IMR-90 (cell line): ENCODE measurements around the gene MRC2. TPM values are rescaled to one million over a fixed set of nuclear protein-coding genes. Genes with fewer than 3 reads are reported as not detected.

Experiments
- ATAC-seq: fragments of 200-7000 bp; cut with Tn5 transposase; 2 replicates; pipeline ENCODE4 v1.9.1; 2020; ENCODE audit warnings: low read depth, mild to moderate bottlenecking, moderate library complexity
- BruUV-seq: library from RNA; stranded (reverse); fragments of 400-500 nt; replicated peaks from 2 replicates; lab custom pipeline; 2021; lab: Mats Ljungman, UMichigan
- CTCF ChIA-PET: fragments of 300-600 bp; formaldehyde crosslinking; extraction: SDS; loops from one replicate; lab custom pipeline; 2021; ENCODE audit warnings: antibody characterized with exemption; lab: Yijun Ruan, JAX
- POLR2A ChIA-PET: fragments of 300-600 bp; sonication (Branson Sonifier 250); formaldehyde crosslinking; loops from one replicate; lab custom pipeline; 2022; ENCODE audit warnings: antibody characterized with exemption; ENCODE audit not compliant: unreplicated experiment; lab: Charles Lee
- DNase-seq: peaks from one replicate; pipeline ENCODE4 v3.0.0; 2013
- H2AFZ ChIP-seq: replicated peaks from 2 replicates; pipeline ENCODE3; 2013; ENCODE audit warnings: low read length, mild to moderate bottlenecking; ENCODE audit not compliant: poor library complexity
- H2AK5ac ChIP-seq: 2 replicates; pipeline ENCODE4 v1.6.1; 2013; ENCODE audit warnings: low read depth, low read length, inconsistent platforms
- H2AK9ac ChIP-seq: replicated peaks from 2 replicates; pipeline ENCODE3; 2013; ENCODE audit warnings: mild to moderate bottlenecking, low read depth, low read length, moderate library complexity; ENCODE audit not compliant: poor library complexity
- H2BK120ac ChIP-seq: 2 replicates; pipeline ENCODE4 v1.6.1; 2013; ENCODE audit warnings: low read depth, low read length, inconsistent platforms
- H2BK15ac ChIP-seq: 3 replicates; pipeline ENCODE4 v1.6.1; 2013; ENCODE audit warnings: low read depth, low read length, inconsistent platforms
- H2BK20ac ChIP-seq: 2 replicates; pipeline ENCODE4 v1.6.1; 2013; ENCODE audit warnings: low read depth, mild to moderate bottlenecking, inconsistent platforms, low read length, moderate library complexity
- H2BK5ac ChIP-seq: 2 replicates; pipeline ENCODE4 v1.6.1; 2013; ENCODE audit warnings: mild to moderate bottlenecking, low read depth, low read length, inconsistent platforms; ENCODE audit not compliant: poor library complexity, severe bottlenecking
- H3K14ac ChIP-seq: replicated peaks from 2 replicates; pipeline ENCODE4 v1.6.1; 2013; ENCODE audit warnings: low read depth, low read length, inconsistent platforms
- H3K18ac ChIP-seq: 2 replicates; pipeline ENCODE4 v1.6.1; 2013; ENCODE audit warnings: low read depth, low read length, control low read depth
- H3K23ac ChIP-seq: 2 replicates; pipeline ENCODE4 v1.6.1; 2013; ENCODE audit warnings: low read depth, low read length, inconsistent platforms
- H3K27ac ChIP-seq: 2 replicates; pipeline ENCODE4 v1.5.1; 2013; ENCODE audit warnings: mild to moderate bottlenecking, control low read depth, low read length; ENCODE audit not compliant: insufficient read depth
- H3K27me3 ChIP-seq: 2 replicates; pipeline ENCODE4 v1.6.1; 2013; ENCODE audit warnings: low read length; ENCODE audit not compliant: control insufficient read depth, insufficient read depth
- H3K36me3 ChIP-seq: 2 replicates; pipeline ENCODE4 v1.6.1; 2013; ENCODE audit warnings: low read length, mixed read lengths; ENCODE audit not compliant: control insufficient read depth, insufficient read depth
- H3K4ac ChIP-seq: 2 replicates; pipeline ENCODE4 v1.6.1; 2013; ENCODE audit warnings: low read depth, low read length, inconsistent platforms
- H3K4me1 ChIP-seq: 2 replicates; pipeline ENCODE4 v1.6.1; 2013; ENCODE audit warnings: low read length, mixed read lengths; ENCODE audit not compliant: control insufficient read depth, insufficient read depth
- H3K4me2 ChIP-seq: 2 replicates; pipeline ENCODE4 v1.6.1; 2013; ENCODE audit warnings: low read depth, mild to moderate bottlenecking, control low read depth, low read length, moderate library complexity
- H3K4me3 ChIP-seq: 2 replicates; pipeline ENCODE4 v1.5.1; 2013; ENCODE audit warnings: low read depth, mild to moderate bottlenecking, control low read depth, low read length, moderate library complexity; ENCODE audit not compliant: insufficient read depth
- H3K56ac ChIP-seq: 2 replicates; pipeline ENCODE4 v1.6.1; 2013; ENCODE audit warnings: low read length, inconsistent platforms; ENCODE audit not compliant: insufficient read depth; ENCODE audit errors: extremely low read depth
- H3K79me1 ChIP-seq, 2 experiments: 2 replicates each; pipeline ENCODE4 v1.6.1; 2013; ENCODE audit warnings: low read length in 2 of 2, inconsistent platforms in 1 of 2, low read depth in 1 of 2
- H3K9ac ChIP-seq: 2 replicates; pipeline ENCODE4 v1.6.1; 2013; ENCODE audit warnings: low read depth, low read length, control low read depth
- H3K9me1 ChIP-seq: 2 replicates; pipeline ENCODE4 v1.6.1; 2013; ENCODE audit warnings: low read length, inconsistent platforms; ENCODE audit not compliant: insufficient read depth
- H3K9me3 ChIP-seq: 2 replicates; pipeline ENCODE4 v1.6.1; 2013; ENCODE audit warnings: low read length; ENCODE audit not compliant: control insufficient read depth, insufficient read depth
- H4K20me1 ChIP-seq: 2 replicates; pipeline ENCODE4 v1.6.1; 2013; ENCODE audit warnings: low read length, inconsistent platforms; ENCODE audit not compliant: insufficient read depth
- H4K5ac ChIP-seq: 2 replicates; pipeline ENCODE4 v1.6.1; 2013; ENCODE audit warnings: mild to moderate bottlenecking, low read depth, low read length, control low read depth
- H4K8ac ChIP-seq, 2 experiments: 2 replicates each; pipeline ENCODE4 v1.6.1; 2013; ENCODE audit warnings: low read depth in 2 of 2, low read length in 2 of 2, control low read depth in 1 of 2, inconsistent platforms in 1 of 2
- H4K91ac ChIP-seq: 2 replicates; pipeline ENCODE4 v1.6.1; 2013; ENCODE audit warnings: low read depth, low read length, inconsistent platforms; ENCODE audit not compliant: insufficient read depth
- CHD1 ChIP-seq: IDR thresholded peaks from 2 replicates; pipeline ENCODE4 v1.6.1; 2012; ENCODE audit warnings: low read depth, low read length, improper control_type of control experiment
- CTCF ChIP-seq: conservative IDR thresholded peaks from 2 replicates; pipeline ENCODE4 v1.5.1; 2012; ENCODE audit warnings: mild to moderate bottlenecking, low read depth, low read length, improper control_type of control experiment
- FOS ChIP-seq: fragments of 150-350 bp; IDR thresholded peaks from 2 replicates; pipeline ENCODE4 v1.6.1; 2016; ENCODE audit warnings: low read depth, low read length
- MAFK ChIP-seq: IDR thresholded peaks from 2 replicates; pipeline ENCODE4 v1.6.1; 2012; ENCODE audit warnings: low read depth, low read length, improper control_type of control experiment
- MAZ ChIP-seq: IDR thresholded peaks from 2 replicates; pipeline ENCODE4 v1.6.1; 2012; ENCODE audit warnings: low read depth, mild to moderate bottlenecking, low read length, improper control_type of control experiment, moderate library complexity, borderline replicate concordance
- NFE2L2 ChIP-seq: fragments of 150-350 bp; IDR thresholded peaks from 2 replicates; pipeline ENCODE4 v1.6.1; 2016; ENCODE audit warnings: low read depth, mild to moderate bottlenecking, low read length
- RAD21 ChIP-seq: IDR thresholded peaks from 2 replicates; pipeline ENCODE4 v1.6.1; 2012; ENCODE audit warnings: low read length, improper control_type of control experiment
- RFX5 ChIP-seq: IDR thresholded peaks from 2 replicates; pipeline ENCODE4 v1.8.0; 2012; ENCODE audit warnings: low read depth, mild to moderate bottlenecking, low read length, moderate library complexity
- SMC3 ChIP-seq: fragments of 150-350 bp; IDR thresholded peaks from 2 replicates; pipeline ENCODE4 v1.6.1; 2016; ENCODE audit warnings: low read depth, mild to moderate bottlenecking, antibody characterized with exemption, low read length, moderate library complexity
- USF2 ChIP-seq: fragments of 150-350 bp; IDR thresholded peaks from 2 replicates; pipeline ENCODE4 v1.6.1; 2017; ENCODE audit warnings: mild to moderate bottlenecking, antibody characterized with exemption, low read length, low read depth
- WGBS, 2 experiments: methylation state at CpG; one replicate each; pipeline versions ENCODE4 v1.1.5 to v1.1.7; 2013; ENCODE audit warnings: missing lambda C conversion rate in 2 of 2; ENCODE audit not compliant: insufficient read length in 1 of 2; ENCODE audit errors: extremely low coverage in 2 of 2; 5-methylcytosine and 5-hydroxymethylcytosine counted together
- dilution Hi-C: fragments of 300-500 bp; cut with HindIII; formaldehyde crosslinking; loops from one replicate; pipeline ENCODE4 v1.14.3; 2018; ENCODE audit warnings: low sequenced_read_pairs; ENCODE audit not compliant: unreplicated experiment
- in situ Hi-C: fragments of 300-500 bp; cut with MboI; formaldehyde crosslinking; loops from 3 replicates; pipeline ENCODE4 v1.14.3; 2019; ENCODE audit warnings: low sequenced_read_pairs, inconsistent platforms, mixed read lengths
- intact Hi-C: fragments of 100-400 bp; cut with micrococcal nuclease; formaldehyde crosslinking; loops from 2 replicates; pipeline ENCODE4 v1.10.0; 2022
- polyA plus RNA-seq, 3 experiments: library from polyadenylated mRNA; depleted of rRNA; stranded (reverse); fragments of >200 nt; gene quantifications; 2 replicates each; pipeline ENCODE4 v1.2.3, GENCODE V29; 2012; ENCODE audit warnings: low replicate concordance in 1 of 3
- total RNA-seq: library from RNA; depleted of rRNA; stranded (reverse); fragments of >200 nt; gene quantifications from 2 replicates; pipeline ENCODE4 v1.2.3, GENCODE V29; 2012

The MRC2 gene
- total and polyA plus RNA-seq, 2 of the 4 experiments (the other 2 are of a cell fraction) = 39.3 to 137 TPM

- no peak for TF ChIP-seq MAZ
Measured at GRCh38 chr17:62592341-62593099, 35.0 kb upstream of the MRC2 start (continued).

GRCh38 chr17:62595484-62595883 lies 32.0 kb upstream of the MRC2 start:
- Histone ChIP-seq H3K56ac (no peak overlapping the region), H2AK9ac (no peak overlapping the region), H3K4me1 (peaks cover 10% of the 10 kb centered on the region), H3K27ac (no peak overlapping the region), H3K79me1 (peaks cover 30 to 38% of the 10 kb centered on the region in 2 experiments), H3K18ac (no peak overlapping the region), H3K4me3 (no peak overlapping the region), H3K23ac (no peak overlapping the region), H4K5ac (no peak overlapping the region), H2BK120ac (no peak overlapping the region), H3K36me3 (peaks cover 34% of the 10 kb centered on the region), H3K4me2 (no peak overlapping the region), H2AFZ (no peak overlapping the region), H3K14ac (no peak overlapping the region), H2BK15ac (no peak overlapping the region), H4K8ac (no peak overlapping the region), H3K4ac (no peak overlapping the region), H4K20me1 (peaks cover 11% of the 10 kb centered on the region), H2BK5ac (no peak overlapping the region), H3K9me1 (peaks cover 14% of the 10 kb centered on the region), H2AK5ac (no peak overlapping the region), H3K9ac (no peak overlapping the region), H3K9me3 (no peaks in the 10 kb centered on the region), H3K27me3 (no peaks in the 10 kb centered on the region), H2BK20ac (no peak overlapping the region), H4K91ac (no peak overlapping the region)
- ChIA-PET CTCF (interaction anchor here (0.7 to 1.0 kb wide), 2 partner anchors 11 to 17 kb away, joined by 3 read pairs; no protein-coding TSS in a partner anchor), POLR2A (no interaction called here)
- intact Hi-C loops (no loop called here), dilution Hi-C loops (no loop called here), in situ Hi-C loops (no loop called here)
- ATAC-seq = no peak
- no peak for DNase-seq
- no TSS peak for BruUV-seq
- TF ChIP-seq NFE2L2 (no peak), MAZ (no peak), MAFK (no peak), CTCF (no peak), CHD1 (no peak), USF2 (no peak), RAD21 (no peak), SMC3 (no peak), FOS (no peak), RFX5 (no peak)
- no CpG with 5 or more reads among the region's 5 CpGs for WGBS, 2 experiments
